ENCODE results near the gene RPTOR. TPM values are rescaled to one million over a fixed set of nuclear protein-coding genes. Genes with fewer than 3 reads are reported as not detected.
A peak's percentile ranks its signal among the peaks of the same experiment; 100 is the strongest.

RPTOR gene
- total RNA-seq, 2 experiments from 2014 or later = 88.9 to 91.8 TPM

- Mint-ChIP-seq H3K4me3 (no peak overlapping the region), H3K27ac (no peak overlapping the region), H3K9me3 (no peaks in the 10 kb centered on the region), H3K36me3 (ENCODE audit: low read depth) (peaks cover 36% of the 10 kb centered on the region), H3K4me1 (peaks cover 75% of the 10 kb centered on the region), H3K27me3 (no peaks in the 10 kb centered on the region)
- POLR2A ChIA-PET = no interaction called here
- DNase-seq = no peak
- CTCF ChIA-PET = no interaction called here
Measured at GRCh38 chr17:80671039-80671824, 126.6 kb downstream of the RPTOR start.

GRCh38 chr17:80671825-80672110 lies 127.1 kb downstream of the RPTOR start:
- Mint-ChIP-seq H3K27ac (no peak overlapping the region), H3K36me3 (ENCODE audit: low read depth) (peaks cover 35% of the 10 kb centered on the region), H3K9me3 (no peaks in the 10 kb centered on the region), H3K27me3 (no peaks in the 10 kb centered on the region), H3K4me3 (no peak overlapping the region), H3K4me1 (peaks cover 71% of the 10 kb centered on the region)
- CTCF ChIA-PET = no interaction called here
- DNase-seq = no peak
- POLR2A ChIA-PET = no interaction called here

GRCh38 chr17:80673152-80673920 lies 128.7 kb downstream of the RPTOR start:
- Mint-ChIP-seq H3K27me3 (no peaks in the 10 kb centered on the region), H3K27ac (no peak overlapping the region), H3K4me3 (no peak overlapping the region), H3K9me3 (no peaks in the 10 kb centered on the region), H3K36me3 (ENCODE audit: low read depth) (peaks cover 34% of the 10 kb centered on the region), H3K4me1 (peaks cover 69% of the 10 kb centered on the region)
- no peak for DNase-seq
- ChIA-PET POLR2A (no interaction called here), CTCF (no interaction called here)

- H3K36me3 Mint-ChIP-seq (ENCODE audit: low read depth) = peaks cover 28% of the 10 kb centered on the region
- no peak for DNase-seq
- POLR2A ChIA-PET = interaction anchor here (1.5 kb wide), 1 partner anchor 19 kb away, joined by 3 read pairs; no protein-coding TSS in a partner anchor
- H3K9me3 Mint-ChIP-seq = no peaks in the 10 kb centered on the region
- CTCF ChIA-PET = interaction anchor here (0.8 kb wide), 1 partner anchor 27 kb away, joined by 3 read pairs; no protein-coding TSS in a partner anchor
- H3K4me3 Mint-ChIP-seq = no peak overlapping the region
- H3K27ac Mint-ChIP-seq = no peak overlapping the region
- no peaks in the 10 kb centered on the region for H3K27me3 Mint-ChIP-seq
- H3K4me1 Mint-ChIP-seq = peaks cover 68% of the 10 kb centered on the region
Measured at GRCh38 chr17:80675438-80676095, 130.9 kb downstream of the RPTOR start.

GRCh38 chr17:80676096-80676466 lies 131.4 kb downstream of the RPTOR start:
- no peak overlapping the region for H3K4me3 Mint-ChIP-seq
- H3K36me3 Mint-ChIP-seq (ENCODE audit: low read depth) = peaks cover 26% of the 10 kb centered on the region
- peaks cover 63% of the 10 kb centered on the region for H3K4me1 Mint-ChIP-seq
- no peak for DNase-seq
- ChIA-PET CTCF (no interaction called here), POLR2A (interaction anchor here (1.5 kb wide), 1 partner anchor 19 kb away, joined by 3 read pairs; no protein-coding TSS in a partner anchor)
- no peak overlapping the region for H3K27ac Mint-ChIP-seq
- no peaks in the 10 kb centered on the region for H3K27me3 Mint-ChIP-seq
- H3K9me3 Mint-ChIP-seq = no peaks in the 10 kb centered on the region

GRCh38 chr17:80676564-80676963 lies 131.9 kb downstream of the RPTOR start:
- peaks cover 60% of the 10 kb centered on the region for H3K4me1 Mint-ChIP-seq
- no peak overlapping the region for H3K4me3 Mint-ChIP-seq
- CTCF ChIA-PET = no interaction called here
- peaks cover 21% of the 10 kb centered on the region for H3K36me3 Mint-ChIP-seq (ENCODE audit: low read depth)
- H3K9me3 Mint-ChIP-seq = no peaks in the 10 kb centered on the region
- H3K27ac Mint-ChIP-seq = no peak overlapping the region
- no peak for DNase-seq
- POLR2A ChIA-PET = interaction anchor here (1.5 kb wide), 1 partner anchor 20 kb away, joined by 3 read pairs; no protein-coding TSS in a partner anchor
- H3K27me3 Mint-ChIP-seq = no peaks in the 10 kb centered on the region

- Mint-ChIP-seq H3K27me3 (no peaks in the 10 kb centered on the region), H3K4me1 (peaks cover 56% of the 10 kb centered on the region), H3K36me3 (ENCODE audit: low read depth) (peaks cover 20% of the 10 kb centered on the region), H3K9me3 (no peaks in the 10 kb centered on the region), H3K4me3 (no peak overlapping the region), H3K27ac (peak overlapping the region; percentile 36)
- CTCF ChIA-PET = no interaction called here
- DNase-seq = no peak
- POLR2A ChIA-PET = interaction anchor here (1.5 kb wide), 1 partner anchor 20 kb away, joined by 3 read pairs; no protein-coding TSS in a partner anchor
Measured at GRCh38 chr17:80677214-80677756, 132.6 kb downstream of the RPTOR start.

GRCh38 chr17:80679816-80680215 lies 135.2 kb downstream of the RPTOR start:
- CTCF ChIA-PET = interaction anchor here (1.5 kb wide), 1 partner anchor 74 kb away, joined by 4 read pairs; no protein-coding TSS in a partner anchor
- H3K27ac Mint-ChIP-seq = peak overlapping the region; percentile 83

GRCh38 chr17:80681215-80681614 lies 136.6 kb downstream of the RPTOR start:
- no peaks in the 10 kb centered on the region for H3K27me3 Mint-ChIP-seq
- ChIA-PET POLR2A (no interaction called here), CTCF (no interaction called here)
- H3K4me1 Mint-ChIP-seq = peaks cover 32% of the 10 kb centered on the region
- H3K27ac Mint-ChIP-seq = no peak overlapping the region
- H3K9me3 Mint-ChIP-seq = no peaks in the 10 kb centered on the region
- DNase-seq = no peak
- peaks cover 14% of the 10 kb centered on the region for H3K36me3 Mint-ChIP-seq (ENCODE audit: low read depth)
- H3K4me3 Mint-ChIP-seq = no peak overlapping the region

More at GRCh38 chr17:80679816-80680215, 135.2 kb downstream of the RPTOR start:
- H3K9me3 Mint-ChIP-seq = no peaks in the 10 kb centered on the region
- no peak overlapping the region for H3K4me3 Mint-ChIP-seq
- no peaks in the 10 kb centered on the region for H3K27me3 Mint-ChIP-seq
- DNase-seq = no peak
- peaks cover 40% of the 10 kb centered on the region for H3K4me1 Mint-ChIP-seq
- H3K36me3 Mint-ChIP-seq (ENCODE audit: low read depth) = peaks cover 19% of the 10 kb centered on the region
- POLR2A ChIA-PET = interaction anchor here (1.1 to 1.5 kb wide), 2 partner anchors 84 to 210 kb away, joined by 3 to 6 read pairs; no protein-coding TSS in a partner anchor

GRCh38 chr17:80682372-80682771 lies 137.7 kb downstream of the RPTOR start:
- DNase-seq = no peak
- Mint-ChIP-seq H3K4me3 (no peak overlapping the region), H3K27me3 (no peaks in the 10 kb centered on the region), H3K36me3 (ENCODE audit: low read depth) (peaks cover 19% of the 10 kb centered on the region), H3K27ac (no peak overlapping the region), H3K4me1 (peaks cover 27% of the 10 kb centered on the region), H3K9me3 (no peaks in the 10 kb centered on the region)
- ChIA-PET CTCF (no interaction called here), POLR2A (interaction anchor here (1.1 kb wide), 1 partner anchor 21 kb away, joined by 3 read pairs; no protein-coding TSS in a partner anchor)

- ChIA-PET CTCF (no interaction called here), POLR2A (no interaction called here)
- peaks cover 16% of the 10 kb centered on the region for H3K4me1 Mint-ChIP-seq
- H3K4me3 Mint-ChIP-seq = no peak overlapping the region
- no peak for DNase-seq
- peaks cover 16% of the 10 kb centered on the region for H3K36me3 Mint-ChIP-seq (ENCODE audit: low read depth)
- H3K27ac Mint-ChIP-seq = no peak overlapping the region
- no peaks in the 10 kb centered on the region for H3K27me3 Mint-ChIP-seq
- H3K9me3 Mint-ChIP-seq = no peaks in the 10 kb centered on the region
Measured at GRCh38 chr17:80683625-80684104, 139.0 kb downstream of the RPTOR start.

GRCh38 chr17:80687839-80688238 lies 143.2 kb downstream of the RPTOR start:
- CTCF ChIA-PET = interaction anchor here (0.5 to 1.1 kb wide), 2 partner anchors 12 to 82 kb away, joined by 3 read pairs; no protein-coding TSS in a partner anchor
- Mint-ChIP-seq H3K4me1 (peaks cover 12% of the 10 kb centered on the region), H3K36me3 (ENCODE audit: low read depth) (peaks cover 25% of the 10 kb centered on the region), H3K4me3 (no peak overlapping the region), H3K27ac (no peak overlapping the region), H3K27me3 (no peaks in the 10 kb centered on the region), H3K9me3 (no peaks in the 10 kb centered on the region)
- DNase-seq = no peak
- POLR2A ChIA-PET = no interaction called here

All from activated CD4-positive, alpha-beta memory T cell treated with anti-CD3 and anti-CD28 coated beads, Interleukin-2, amount 10 ng/mL, durations not matched to agents 7 days and 5 days (primary cell).